H1 (cell line): ENCODE measurements around the gene LTBP4.

Source experiments
- ASH2L ChIP-seq: fragments of 200-600, 300-600 bp; sonication (generic); IDR thresholded peaks from one replicate; pipeline ENCODE4 v1.7.1; 2017; ENCODE audit warnings: low read length
- CBX8 ChIP-seq: fragments of 300-800, 300-1000 bp; sonication (generic); IDR thresholded peaks from 2 replicates; pipeline ENCODE4 v1.7.1; 2016; ENCODE audit warnings: low read depth, low read length, borderline replicate concordance
- CEBPB ChIP-seq: IDR thresholded peaks from 2 replicates; pipeline ENCODE4 v1.6.1; 2012; ENCODE audit warnings: low read depth, low read length
- EGR1 ChIP-seq: IDR thresholded peaks from 2 replicates; pipeline ENCODE4 v1.6.1; 2011; ENCODE audit warnings: low read depth, low read length, borderline replicate concordance
- EP300 ChIP-seq, 2 experiments: IDR thresholded peaks; 1 replicate in 1 of 2; 2 replicates in 1 of 2; pipeline ENCODE4 v1.6.1; 2011 to 2012; ENCODE audit warnings: low read depth in 2 of 2, low read length in 2 of 2, mild to moderate bottlenecking in 2 of 2, borderline replicate concordance in 1 of 2, inconsistent platforms in 1 of 2, moderate library complexity in 1 of 2
- JUN ChIP-seq: IDR thresholded peaks from 2 replicates; pipeline ENCODE4 v1.6.1; 2011; ENCODE audit warnings: low read depth, mild to moderate bottlenecking, improper control_type of control experiment, low read length
- POLR2A ChIP-seq, 2 experiments: IDR thresholded peaks; 1 replicate in 1 of 2; 2 replicates in 1 of 2; pipeline ENCODE4 v1.6.1; 2011; ENCODE audit warnings: low read depth in 2 of 2, low read length in 2 of 2, mild to moderate bottlenecking in 2 of 2; ENCODE audit errors: control extremely low read depth in 1 of 2
- RAD21 ChIP-seq, 2 experiments: IDR thresholded peaks in 1 of 2; conservative IDR thresholded peaks in 1 of 2; 2 replicates each; pipeline ENCODE4 v1.6.1; 2011; ENCODE audit warnings: low read depth in 2 of 2, low read length in 2 of 2, improper control_type of control experiment in 1 of 2, inconsistent platforms in 1 of 2, mild to moderate bottlenecking in 1 of 2, moderate library complexity in 1 of 2
- RBBP5 ChIP-seq: IDR thresholded peaks from 2 replicates; pipeline ENCODE4 v1.7.1; 2012; ENCODE audit warnings: low read depth, mild to moderate bottlenecking, inconsistent platforms, low read length, moderate library complexity, borderline replicate concordance
- TAF1 ChIP-seq: IDR thresholded peaks from 2 replicates; pipeline ENCODE4 v1.6.1; 2011; ENCODE audit warnings: mild to moderate bottlenecking, low read depth, low read length
- TF ChIP-seq, protein P1 (sequence below), 3 experiments: IDR thresholded peaks; 1 replicate in 2 of 3; 2 replicates in 1 of 3; pipeline versions ENCODE4 v1.5.1 to v1.6.1; 2011; ENCODE audit warnings: low read length in 3 of 3, mild to moderate bottlenecking in 3 of 3, inconsistent platforms in 2 of 3, low read depth in 1 of 3, moderate library complexity in 1 of 3; ENCODE audit not compliant: insufficient read depth in 1 of 3; ENCODE audit errors: control extremely low read depth in 1 of 3

- TF ChIP-seq RBBP5: no peak
- TF ChIP-seq CBX8: no peak
- no peak for TF ChIP-seq TAF1
- TF ChIP-seq RAD21 (IDR thresholded peaks at IDR 0.05 in 1 of 2, conservative IDR thresholded peaks at IDR 0.05 in 1 of 2; ENCODE audit: low read depth in 2 of 2, low read length in 2 of 2): no peak
- no peak for TF ChIP-seq ASH2L
- TF ChIP-seq EGR1: no peak
- TF ChIP-seq, protein P1, sequence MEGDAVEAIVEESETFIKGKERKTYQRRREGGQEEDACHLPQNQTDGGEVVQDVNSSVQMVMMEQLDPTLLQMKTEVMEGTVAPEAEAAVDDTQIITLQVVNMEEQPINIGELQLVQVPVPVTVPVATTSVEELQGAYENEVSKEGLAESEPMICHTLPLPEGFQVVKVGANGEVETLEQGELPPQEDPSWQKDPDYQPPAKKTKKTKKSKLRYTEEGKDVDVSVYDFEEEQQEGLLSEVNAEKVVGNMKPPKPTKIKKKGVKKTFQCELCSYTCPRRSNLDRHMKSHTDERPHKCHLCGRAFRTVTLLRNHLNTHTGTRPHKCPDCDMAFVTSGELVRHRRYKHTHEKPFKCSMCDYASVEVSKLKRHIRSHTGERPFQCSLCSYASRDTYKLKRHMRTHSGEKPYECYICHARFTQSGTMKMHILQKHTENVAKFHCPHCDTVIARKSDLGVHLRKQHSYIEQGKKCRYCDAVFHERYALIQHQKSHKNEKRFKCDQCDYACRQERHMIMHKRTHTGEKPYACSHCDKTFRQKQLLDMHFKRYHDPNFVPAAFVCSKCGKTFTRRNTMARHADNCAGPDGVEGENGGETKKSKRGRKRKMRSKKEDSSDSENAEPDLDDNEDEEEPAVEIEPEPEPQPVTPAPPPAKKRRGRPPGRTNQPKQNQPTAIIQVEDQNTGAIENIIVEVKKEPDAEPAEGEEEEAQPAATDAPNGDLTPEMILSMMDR (IDR thresholded peaks at IDR 0.05; ENCODE audit: control extremely low read depth in 1 of 3, insufficient read depth in 1 of 3, low read depth in 1 of 3, low read length in 3 of 3): no peak
- no peak for TF ChIP-seq POLR2A (IDR thresholded peaks at IDR 0.05; ENCODE audit: control extremely low read depth in 1 of 2, low read depth in 2 of 2, low read length in 2 of 2)
- no peak for TF ChIP-seq CEBPB
- TF ChIP-seq JUN: no peak
- TF ChIP-seq EP300 (IDR thresholded peaks at IDR 0.05; ENCODE audit: borderline replicate concordance in 1 of 2, low read depth in 2 of 2, low read length in 2 of 2): no peak
These were observed 70.2 kb downstream of the LTBP4 start for GRCh38 chr19:40671404-40671803.
